Activated CD8-positive, alpha-beta memory T cell treated with anti-CD3 and anti-CD28 coated beads for 1 hour (primary cell): ENCODE measurements around the gene HAPLN3.

Experiments used
- DNase-seq, 2 donors: peaks; one replicate each; pipeline ENCODE4 v3.0.0-alpha.2; 2020; ENCODE audit warnings: low read depth in 1 of 2; ENCODE audit errors: extremely low read depth in 1 of 2

Gene HAPLN3

GRCh38 chr15:88864861-88865497, 30.4 kb downstream of the HAPLN3 start:
- DNase-seq, result no peak

DNA sequence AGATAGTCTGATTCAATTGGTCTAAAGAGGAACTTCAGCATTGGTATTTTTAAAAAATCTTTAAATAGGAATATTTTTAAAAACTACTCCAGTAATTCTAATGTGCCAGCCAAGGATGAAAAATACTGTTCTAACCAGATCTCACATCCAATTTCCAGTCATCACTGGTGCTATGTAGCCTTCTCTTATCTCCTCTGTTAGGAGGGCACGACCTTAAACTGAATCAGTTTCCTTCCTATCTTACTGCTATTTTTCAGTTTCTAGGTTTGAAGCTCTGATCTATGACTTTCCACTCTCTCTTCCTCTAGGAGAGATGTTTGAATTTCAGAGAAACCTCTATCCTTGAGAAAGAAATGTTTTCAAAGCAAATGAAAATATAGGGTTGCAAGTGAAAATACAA, 31.9 kb downstream of the HAPLN3 start:
- no peak for DNase-seq

GRCh38 chr15:88860212-88860611, 35.1 kb downstream of the HAPLN3 start:
- DNase-seq, result no peak

GRCh38 chr15:88859550-88859949, 35.8 kb downstream of the HAPLN3 start:
- DNase-seq, result no peak

GRCh38 chr15:88858934-88859333, 36.4 kb downstream of the HAPLN3 start:
- DNase-seq, result no peak

GRCh38 chr15:88852476-88852875, 42.9 kb downstream of the HAPLN3 start:
- DNase-seq, result no peak

GRCh38 chr15:88849376-88850072, 45.8 kb downstream of the HAPLN3 start:
- DNase-seq, result no peak

- DNase-seq, result no peak
These were observed 47.1 kb downstream of the HAPLN3 start for GRCh38 chr15:88848203-88848602.

GRCh38 chr15:88847144-88847543, 48.2 kb downstream of the HAPLN3 start:
- no peak for DNase-seq

GRCh38 chr15:88845616-88846015, 49.7 kb downstream of the HAPLN3 start:
- no peak for DNase-seq

GRCh38 chr15:88844749-88845386, 50.5 kb downstream of the HAPLN3 start:
- DNase-seq, result no peak

- DNase-seq, result no peak
These were observed 52.0 kb downstream of the HAPLN3 start for GRCh38 chr15:88843334-88843733.

- no peak for DNase-seq
These were observed 53.2 kb downstream of the HAPLN3 start for GRCh38 chr15:88842156-88842555.

- no peak for DNase-seq
These were observed 54.1 kb downstream of the HAPLN3 start for GRCh38 chr15:88841236-88841635.

GRCh38 chr15:88839961-88840360, 55.4 kb downstream of the HAPLN3 start:
- no peak for DNase-seq

DNA sequence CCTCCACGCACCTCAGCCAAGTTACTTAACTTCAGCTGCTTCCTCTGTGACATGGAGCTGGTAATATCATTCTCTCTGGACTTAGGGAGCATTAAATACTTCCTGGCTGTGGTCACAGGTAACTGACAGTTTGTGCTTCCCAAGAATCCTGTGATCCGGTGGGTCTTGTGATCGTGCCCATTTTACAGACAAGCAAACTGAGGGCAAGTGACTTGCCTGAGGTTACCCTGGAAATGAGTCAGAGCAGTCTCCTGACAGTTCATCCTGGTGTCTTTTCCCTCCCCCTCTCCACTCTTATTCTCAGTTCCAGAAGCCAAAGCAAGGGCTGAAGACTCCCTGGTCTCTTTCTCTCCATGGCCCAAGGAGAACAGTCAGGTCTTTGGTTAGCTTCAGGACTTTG, 56.2 kb downstream of the HAPLN3 start:
- no peak for DNase-seq

- no peak for DNase-seq
These were observed 56.7 kb downstream of the HAPLN3 start for GRCh38 chr15:88838667-88839066.

DNA sequence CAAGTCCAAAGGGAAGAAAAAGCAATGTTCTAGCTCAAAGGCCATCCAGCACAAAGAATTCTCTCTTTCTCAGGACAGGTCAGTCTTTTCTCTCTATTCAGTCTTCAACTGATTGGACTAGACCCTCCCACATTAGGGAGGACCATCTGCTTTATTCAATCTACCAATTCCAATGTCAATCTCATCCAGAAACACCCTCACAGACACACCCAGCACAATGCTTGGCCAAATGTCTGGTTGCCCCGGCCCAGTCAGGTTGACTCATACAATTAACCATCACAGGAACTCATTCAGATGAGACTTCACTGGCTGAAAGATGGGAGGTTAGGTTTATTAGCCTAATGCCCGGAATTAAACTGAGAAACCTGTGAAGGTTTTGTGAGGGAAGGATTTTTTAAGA, 59.7 kb downstream of the HAPLN3 start:
- DNase-seq, result no peak

DNA sequence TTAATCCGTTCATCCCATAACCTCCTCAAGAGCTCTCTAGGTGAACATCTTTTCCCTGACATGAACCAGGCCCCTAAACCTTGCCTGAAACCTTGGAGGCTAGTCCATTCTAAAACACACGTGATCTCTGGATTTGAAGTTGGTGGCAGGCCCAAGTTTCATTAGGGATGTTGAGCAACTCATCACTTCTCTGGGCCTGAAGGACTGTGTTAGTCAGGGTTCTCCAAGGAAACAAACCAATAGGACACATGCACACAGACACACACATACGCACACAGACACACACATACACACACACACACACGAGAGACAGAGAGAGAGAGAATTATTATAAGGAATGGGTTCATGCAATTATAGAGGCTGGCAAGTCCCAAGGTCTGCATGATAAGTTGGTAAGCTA, 60.2 kb downstream of the HAPLN3 start:
- no peak for DNase-seq

DNA sequence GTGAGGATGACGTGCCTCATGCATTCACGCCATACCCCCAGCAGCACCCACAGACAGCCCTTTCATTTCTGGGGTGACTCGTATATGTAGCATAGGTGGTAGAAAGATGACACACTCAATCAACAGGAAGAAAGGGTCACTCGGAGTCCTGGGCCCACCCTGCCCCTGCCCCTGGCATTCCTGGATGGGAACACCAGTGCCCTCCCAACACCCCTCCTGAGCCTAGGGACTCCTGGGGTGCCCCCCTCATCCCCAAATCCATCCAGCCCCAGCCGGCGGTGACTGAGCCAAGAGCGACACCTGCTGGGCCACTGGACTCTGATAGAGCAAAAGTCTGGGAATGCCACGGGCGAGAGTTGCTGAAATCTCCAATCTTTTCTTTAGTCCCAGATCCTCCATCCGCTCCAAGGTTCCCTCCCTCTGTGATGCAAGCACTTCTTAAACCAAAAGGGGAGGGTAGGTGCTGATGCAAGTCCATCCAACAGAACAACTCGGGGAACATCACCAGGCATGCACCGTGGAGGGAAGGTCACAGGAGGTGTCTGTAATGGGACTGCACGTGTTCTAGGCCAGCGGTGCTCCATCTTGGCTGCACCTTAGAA, 61.0 kb downstream of the HAPLN3 start:
- peak in 1 of 2 donors; percentile 11 for DNase-seq

- DNase-seq, result no peak
These were observed 61.6 kb downstream of the HAPLN3 start for GRCh38 chr15:88833731-88834100.
